A549 (cell line): ENCODE results near the gene TTLL11. TPM values are rescaled to one million over a fixed set of nuclear protein-coding genes. Genes with fewer than 3 reads are reported as not detected.

Experiments used
- ATAC-seq, 2 experiments: fragments of 200-7000 bp in 1 of 2; fragments of >200 bp in 1 of 2; cut with Nextera tagmentation in 1 of 2; cut with Tn5 transposase in 1 of 2; 3 replicates each; pipeline versions ENCODE4 v1.8.0 to v1.9.1; 2018 to 2020; ENCODE audit warnings: mild to moderate bottlenecking in 1 of 2, moderate library complexity in 1 of 2
- CTCF ChIA-PET: fragments of 300-600 bp; sonication (Branson Sonifier 250); formaldehyde crosslinking; extraction: SDS; loops from one replicate; lab custom pipeline; 2021; ENCODE audit warnings: antibody characterized with exemption, inconsistent platforms; lab: Yijun Ruan, JAX
- POLR2A ChIA-PET: fragments of 350-600 bp; formaldehyde crosslinking; extraction: SDS; loops from one replicate; lab custom pipeline; 2021; ENCODE audit warnings: antibody characterized with exemption, inconsistent platforms; lab: Yijun Ruan, JAX
- DNase-seq, 2 experiments: peaks; one replicate each; pipeline versions ENCODE4 v3.0.0 to v3.0.0-alpha.2; 2011 to 2016; ENCODE audit warnings: low read depth in 1 of 2, low spot score in 1 of 2
- FAIRE-seq: peaks from 2 replicates; lab custom pipeline; 2011; peaks lifted over from hg19 to GRCh38; lab: Jason Lieb, UNC
- H3K27ac ChIP-seq, 2 experiments: fragments of >200 bp; sonication (Bioruptor Twin); formaldehyde crosslinking; 3 replicates each; pipeline ENCODE4 v1.5.1; 2016 to 2017
- H3K4me1 ChIP-seq: fragments of >200 bp; sonication (Bioruptor Twin); formaldehyde crosslinking; 3 replicates; pipeline ENCODE4 v1.6.1; 2016
- H3K4me2 ChIP-seq: fragments of >200 bp; sonication (Bioruptor Twin); formaldehyde crosslinking; 3 replicates; pipeline ENCODE4 v1.6.1; 2016
- H3K4me3 ChIP-seq: fragments of >200 bp; sonication (Bioruptor Twin); formaldehyde crosslinking; 3 replicates; pipeline ENCODE4 v1.5.1; 2016
- H3K9me3 ChIP-seq: fragments of >200 bp; sonication (Bioruptor Twin); formaldehyde crosslinking; 3 replicates; pipeline ENCODE4 v1.6.1; 2016
- BHLHE40 ChIP-seq: IDR thresholded peaks from 2 replicates; pipeline ENCODE4 v1.6.1; 2012; ENCODE audit warnings: low read depth, low read length, inconsistent platforms
- CBX8 ChIP-seq: fragments of 200-600 bp; sonication (generic); IDR thresholded peaks from 2 replicates; pipeline ENCODE4 v1.6.1; 2016
- CHD4 ChIP-seq: fragments of 200-600 bp; sonication (generic); IDR thresholded peaks from 2 replicates; pipeline ENCODE4 v1.6.1; 2016; ENCODE audit warnings: antibody characterized with exemption, mild to moderate bottlenecking, borderline replicate concordance
- E2F6 ChIP-seq: IDR thresholded peaks from 2 replicates; pipeline ENCODE4 v1.6.1; 2012; ENCODE audit warnings: low read depth, borderline replicate concordance
- EHMT2 ChIP-seq: fragments of 200-600 bp; sonication (generic); IDR thresholded peaks from 2 replicates; pipeline ENCODE4 v1.6.1; 2016; ENCODE audit warnings: antibody characterized with exemption, low read depth, mild to moderate bottlenecking, moderate library complexity
- EP300 ChIP-seq, 2 experiments: fragments of >200 bp; sonication (Bioruptor Twin); formaldehyde crosslinking; IDR thresholded peaks; 2 replicates in 1 of 2; 3 replicates in 1 of 2; pipeline ENCODE4 v1.6.1; 2016 to 2017
- FOSB ChIP-seq: fragments of 250-450 bp; sonication (Bioruptor Pico); IDR thresholded peaks from 2 replicates; pipeline ENCODE4 v1.5.0; 2020; ENCODE audit warnings: mild to moderate bottlenecking, moderate library complexity
- GATA3 ChIP-seq: IDR thresholded peaks from 2 replicates; pipeline ENCODE4 v1.6.1; 2012; ENCODE audit warnings: borderline replicate concordance
- HDAC2 ChIP-seq: fragments of 200-600 bp; sonication (generic); IDR thresholded peaks from 2 replicates; pipeline ENCODE4 v1.6.1; 2016
- HES2 ChIP-seq: fragments of >200 bp; sonication (Bioruptor Twin); formaldehyde crosslinking; IDR thresholded peaks from 2 replicates; pipeline ENCODE4 v1.6.1; 2016
- HEYL ChIP-seq: fragments of 250-450 bp; sonication (Bioruptor Pico); IDR thresholded peaks from 2 replicates; pipeline ENCODE4 v1.8.0; 2021; ENCODE audit warnings: mild to moderate bottlenecking, moderate library complexity
- HMGXB4 ChIP-seq: fragments of 250-450 bp; sonication (Bioruptor Pico); IDR thresholded peaks from 2 replicates; pipeline ENCODE4 v1.5.0; 2021; ENCODE audit warnings: mild to moderate bottlenecking, moderate library complexity, borderline replicate concordance
- HOXA7 ChIP-seq: fragments of 250-450 bp; sonication (Bioruptor Pico); IDR thresholded peaks from 2 replicates; pipeline ENCODE4 v1.5.0; 2020; ENCODE audit warnings: mild to moderate bottlenecking, moderate library complexity
- HOXB5 ChIP-seq: fragments of 250-450 bp; sonication (Bioruptor Pico); IDR thresholded peaks from 2 replicates; pipeline ENCODE4 v1.5.0; 2020; ENCODE audit warnings: mild to moderate bottlenecking, moderate library complexity
- KDM1A ChIP-seq: fragments of 200-600 bp; sonication (generic); IDR thresholded peaks from 2 replicates; pipeline ENCODE4 v1.6.1; 2016; ENCODE audit warnings: low read depth, mild to moderate bottlenecking
- KDM5A ChIP-seq: fragments of 200-600 bp; sonication (generic); IDR thresholded peaks from 2 replicates; pipeline ENCODE4 v1.6.1; 2016; ENCODE audit warnings: antibody characterized with exemption, mild to moderate bottlenecking
- NR3C1 ChIP-seq: fragments of >200 bp; sonication (Bioruptor Twin); formaldehyde crosslinking; IDR thresholded peaks from 3 replicates; pipeline ENCODE4 v1.6.1; 2017
- PBX3 ChIP-seq: IDR thresholded peaks from 2 replicates; pipeline ENCODE4 v1.6.1; 2012
- RARB ChIP-seq: fragments of 250-450 bp; sonication (Bioruptor Pico); IDR thresholded peaks from 2 replicates; pipeline ENCODE4 v1.8.0; 2021; ENCODE audit warnings: mild to moderate bottlenecking, moderate library complexity
- REST ChIP-seq: fragments of 200-600 bp; sonication (generic); IDR thresholded peaks from 2 replicates; pipeline ENCODE4 v1.6.1; 2016; ENCODE audit warnings: antibody characterized with exemption, mild to moderate bottlenecking, moderate library complexity
- SMC3 ChIP-seq: fragments of >200 bp; sonication (Bioruptor Twin); formaldehyde crosslinking; IDR thresholded peaks from 3 replicates; pipeline ENCODE4 v1.6.1; 2018; ENCODE audit warnings: inconsistent platforms
- WGBS: methylation state at CpG from one replicate; pipeline ENCODE4 v1.1.6; 2017; ENCODE audit errors: missing lambda C conversion rate; 5-methylcytosine and 5-hydroxymethylcytosine counted together
- polyA plus RNA-seq, 4 experiments: library from polyadenylated mRNA; depleted of rRNA in 3 of 4; stranded (reverse); fragments of >200 nt; fragmentation: RNase III in 1 of 4; extraction: RNeasy Plus Mini Kit Qiagen cat#74134 plus additional on column Dnase treatment in 1 of 4; gene quantifications; 2 replicates in 3 of 4; 3 replicates in 1 of 4; pipeline ENCODE4 v1.2.3, GENCODE V29; 2011 to 2017

TTLL11 gene
- polyA plus RNA-seq, 2 of the 4 experiments (the other 2 are of a cell fraction) = 1.8 to 2.6 TPM

GRCh38 chr9:122085260-122085659 lies 7.8 kb downstream of the TTLL11 start:
- no peaks in the 10 kb centered on the region for H3K9me3 ChIP-seq
- TF ChIP-seq CHD4 (no peak), PBX3 (no peak), HOXA7 (CRISPR knock-in tag) (no peak), RARB (CRISPR knock-in tag) (no peak)
- TF ChIP-seq, all 56 proteins: peak for 0
- CTCF ChIA-PET = interaction anchor here (1.1 to 1.6 kb wide), 3 partner anchors 10 to 38 kb away, joined by 3 read pairs; no protein-coding TSS in a partner anchor

GRCh38 chr9:122084026-122084675 lies 9.0 kb downstream of the TTLL11 start:
- CTCF ChIA-PET = interaction anchor here (0.8 to 1.6 kb wide), 3 partner anchors 16 to 39 kb away, joined by 3 to 4 read pairs (median 3); no protein-coding TSS in a partner anchor
- DNase-seq (no peak), FAIRE-seq (no peak), ATAC-seq (no peak)
- Histone ChIP-seq H3K27ac (no peak overlapping the region), H3K4me2 (no peak overlapping the region), H3K4me3 (no peak overlapping the region), H3K4me1 (no peaks in the 10 kb centered on the region), H3K9me3 (no peaks in the 10 kb centered on the region)
- 82% methylated on average over 9 of the region's 9 CpGs for WGBS
- no peak for TF ChIP-seq REST
- no peak for TF ChIP-seq EHMT2
- no peak for TF ChIP-seq CBX8
- POLR2A ChIA-PET = no interaction called here

More at GRCh38 chr9:122085260-122085659, 7.8 kb downstream of the TTLL11 start:
- POLR2A ChIA-PET = no interaction called here
- Histone ChIP-seq H3K4me1 (no peaks in the 10 kb centered on the region), H3K4me3 (no peak overlapping the region), H3K4me2 (no peak overlapping the region), H3K27ac (no peak overlapping the region)
- no peak for FAIRE-seq
- WGBS = 98% methylated on average over 1 of the region's 1 CpG
- no peak for ATAC-seq
- DNase-seq = no peak

- ATAC-seq (no peak), DNase-seq (no peak)
- H3K4me1 ChIP-seq = no peaks in the 10 kb centered on the region
- H3K27ac ChIP-seq = no peak overlapping the region
- no peak overlapping the region for H3K4me3 ChIP-seq
- TF ChIP-seq SMC3 = no peak
- TF ChIP-seq HOXB5 (CRISPR knock-in tag) = no peak
- no peak for TF ChIP-seq GATA3
- TF ChIP-seq BHLHE40 = no peak
- no peak for TF ChIP-seq KDM1A
- no peak for TF ChIP-seq NR3C1
- TF ChIP-seq HOXA7 (CRISPR knock-in tag) = no peak
- TF ChIP-seq, all 56 proteins: peak for 0
- Histone ChIP-seq H3K4me2 (no peak overlapping the region), H3K9me3 (0 out of 3 replicates have a peak, but pooled peaks cover 4% of the 10 kb centered on the region)
- CTCF ChIA-PET = interaction anchor here (1.0 kb wide), 1 partner anchor 1273 kb away, joined by 3 read pairs; no protein-coding TSS in a partner anchor
- POLR2A ChIA-PET = no interaction called here
- FAIRE-seq = no peak
- 69% methylated on average over 5 of the region's 5 CpGs for WGBS
These were observed 12.1 kb downstream of the TTLL11 start for GRCh38 chr9:122080986-122081385.

GRCh38 chr9:122078557-122078956 lies 14.6 kb downstream of the TTLL11 start:
- H3K9me3 ChIP-seq = 0 out of 3 replicates have a peak, but pooled peaks cover 4% of the 10 kb centered on the region
- no peak for ATAC-seq
- H3K4me2 ChIP-seq = no peak overlapping the region
- 84% methylated on average over 1 of the region's 1 CpG for WGBS
- DNase-seq = no peak
- no peak for FAIRE-seq
- H3K4me3 ChIP-seq = no peak overlapping the region
- no peak overlapping the region for H3K27ac ChIP-seq
- no peaks in the 10 kb centered on the region for H3K4me1 ChIP-seq
- POLR2A ChIA-PET = no interaction called here
- CTCF ChIA-PET = interaction anchor here (0.6 to 1.9 kb wide), 5 partner anchors 17 to 302 kb away, joined by 3 to 6 read pairs (median 3); no protein-coding TSS in a partner anchor
- no peak for TF ChIP-seq E2F6
- no peak for TF ChIP-seq EP300 (IDR thresholded peaks at IDR 0.05)
- no peak for TF ChIP-seq HDAC2
- no peak for TF ChIP-seq FOSB (CRISPR knock-in tag)
- TF ChIP-seq KDM1A = no peak
- no peak for TF ChIP-seq PBX3
- TF ChIP-seq KDM5A = no peak
- TF ChIP-seq HES2 = no peak
- TF ChIP-seq SMC3 = no peak
- TF ChIP-seq HEYL (CRISPR knock-in tag) = no peak
- no peak for TF ChIP-seq HMGXB4
